H1 (cell line): ENCODE data around the gene ZNF362. TPM values are rescaled to one million over a fixed set of nuclear protein-coding genes. Genes with fewer than 3 reads are reported as not detected.

Source experiments
- CTCF ChIA-PET: fragments of 300-600 bp; sonication (Branson Sonifier 250); formaldehyde crosslinking; loops from one replicate; lab custom pipeline; 2021; ENCODE audit not compliant: partially characterized antibody; lab: Charles Lee
- POLR2A ChIA-PET: fragments of 300-600 bp; sonication (Branson Sonifier 250); formaldehyde crosslinking; loops from one replicate; lab custom pipeline; 2021; ENCODE audit warnings: inconsistent platforms; ENCODE audit not compliant: partially characterized antibody; lab: Charles Lee
- DNase-seq, 2 experiments: peaks; one replicate each; pipeline versions ENCODE4 v3.0.0 to v3.0.0-alpha.2; 2010 to 2022; ENCODE audit warnings: low spot score in 2 of 2, low read depth in 1 of 2, mixed read lengths in 1 of 2
- FAIRE-seq: peaks from 2 replicates; lab custom pipeline; 2011; peaks lifted over from hg19 to GRCh38; lab: Jason Lieb, UNC
- H2AFZ ChIP-seq: 2 replicates; pipeline ENCODE4 v1.8.1; 2012; ENCODE audit warnings: low read length, inconsistent platforms
- H2AK5ac ChIP-seq: 2 replicates; pipeline ENCODE4 v1.6.1; 2013; ENCODE audit warnings: low read depth, low read length
- H2BK120ac ChIP-seq: replicated peaks from 2 replicates; pipeline ENCODE3; 2013; ENCODE audit warnings: low read depth, low read length, inconsistent platforms
- H2BK12ac ChIP-seq: 2 replicates; pipeline ENCODE4 v1.6.1; 2013; ENCODE audit warnings: low read depth, low read length
- H2BK15ac ChIP-seq: 2 replicates; pipeline ENCODE4 v1.6.1; 2013; ENCODE audit warnings: low read length
- H2BK20ac ChIP-seq: 2 replicates; pipeline ENCODE4 v1.6.1; 2013; ENCODE audit warnings: low read length
- H2BK5ac ChIP-seq: 2 replicates; pipeline ENCODE4 v1.6.1; 2013; ENCODE audit warnings: low read depth, low read length
- H3K14ac ChIP-seq: 2 replicates; pipeline ENCODE4 v1.6.1; 2013; ENCODE audit warnings: inconsistent platforms; ENCODE audit not compliant: insufficient read length
- H3K18ac ChIP-seq: 2 replicates; pipeline ENCODE4 v1.6.1; 2013; ENCODE audit warnings: low read length; ENCODE audit errors: extremely low read depth
- H3K23ac ChIP-seq: 2 replicates; pipeline ENCODE4 v1.6.1; 2013; ENCODE audit warnings: inconsistent platforms; ENCODE audit not compliant: insufficient read length
- H3K23me2 ChIP-seq: 2 replicates; pipeline ENCODE4 v1.6.1; 2013; ENCODE audit warnings: low read depth, low read length
- H3K27ac ChIP-seq: 2 replicates; pipeline ENCODE4 v1.6.1; 2011; ENCODE audit warnings: low read depth, low read length, inconsistent platforms
- H3K27me3 ChIP-seq, 4 experiments: replicated peaks in 1 of 4; 1 replicate in 1 of 4; 2 replicates in 3 of 4; pipeline versions ENCODE4 v1.6.1 to v1.8.1; 2011 to 2013; ENCODE audit warnings: low read length in 3 of 4, mild to moderate bottlenecking in 3 of 4, inconsistent platforms in 2 of 4, mixed read lengths in 2 of 4, moderate library complexity in 1 of 4; ENCODE audit not compliant: control insufficient read depth in 3 of 4, insufficient read depth in 3 of 4; ENCODE audit errors: extremely low read depth in 1 of 4
- H3K36me3 ChIP-seq, 4 experiments: 2 replicates each; pipeline versions ENCODE4 v1.6.1 to v1.8.1; 2011 to 2013; ENCODE audit warnings: mild to moderate bottlenecking in 4 of 4, low read length in 3 of 4, moderate library complexity in 2 of 4, control low read depth in 1 of 4, inconsistent platforms in 1 of 4; ENCODE audit not compliant: insufficient read depth in 4 of 4, control insufficient read depth in 2 of 4
- H3K4ac ChIP-seq: replicated peaks from 2 replicates; pipeline ENCODE3; 2013; ENCODE audit warnings: low read length, low read depth, mixed read lengths, inconsistent platforms; ENCODE audit not compliant: insufficient read length
- H3K4me1 ChIP-seq, 4 experiments: replicated peaks in 1 of 4; 1 replicate in 1 of 4; 2 replicates in 3 of 4; pipeline versions ENCODE4 v1.6.1 to v1.8.1; 2011 to 2013; ENCODE audit warnings: low read length in 3 of 4, inconsistent platforms in 2 of 4, mixed read lengths in 1 of 4; ENCODE audit not compliant: insufficient read depth in 4 of 4, control insufficient read depth in 3 of 4
- H3K4me2 ChIP-seq, 2 experiments: 2 replicates each; pipeline versions ENCODE4 v1.6.1 to v1.8.1; 2011 to 2013; ENCODE audit warnings: low read depth in 2 of 2, low read length in 2 of 2, control low read depth in 1 of 2, inconsistent platforms in 1 of 2, mild to moderate bottlenecking in 1 of 2; ENCODE audit not compliant: insufficient read depth in 1 of 2
- H3K4me3 ChIP-seq, 4 experiments: fragments of 200-600, 300-600 bp in 1 of 4; sonication (generic), shearing (Covaris generic), sonication (Bioruptor Twin) in 1 of 4; 2 replicates each; pipeline versions ENCODE4 v1.5.1 to v1.8.1; 2011 to 2016; ENCODE audit warnings: low read length in 4 of 4, low read depth in 3 of 4, control low read depth in 2 of 4, inconsistent platforms in 2 of 4, mild to moderate bottlenecking in 2 of 4, mixed read lengths in 1 of 4, moderate library complexity in 1 of 4; ENCODE audit not compliant: insufficient read depth in 2 of 4; ENCODE audit errors: extremely low read depth in 1 of 4
- H3K56ac ChIP-seq: replicated peaks from 2 replicates; pipeline ENCODE3; 2013; ENCODE audit warnings: low read depth, mild to moderate bottlenecking, mixed read lengths, low read length, inconsistent platforms; ENCODE audit not compliant: insufficient read length
- H3K79me1 ChIP-seq: 2 replicates; pipeline ENCODE4 v1.6.1; 2013; ENCODE audit warnings: low read depth, low read length, control low read depth
- H3K79me2 ChIP-seq, 2 experiments: 2 replicates each; pipeline versions ENCODE4 v1.6.1 to v1.8.1; 2012 to 2013; ENCODE audit warnings: low read length in 2 of 2, mild to moderate bottlenecking in 2 of 2, inconsistent platforms in 1 of 2; ENCODE audit not compliant: insufficient read depth in 2 of 2, control insufficient read depth in 1 of 2
- H3K9ac ChIP-seq, 4 experiments: replicated peaks in 1 of 4; 1 replicate in 1 of 4; 2 replicates in 3 of 4; pipeline versions ENCODE4 v1.6.1 to v1.8.1; 2011 to 2013; ENCODE audit warnings: low read depth in 3 of 4, low read length in 3 of 4, control low read depth in 2 of 4, mild to moderate bottlenecking in 2 of 4, moderate library complexity in 2 of 4, inconsistent platforms in 1 of 4; ENCODE audit errors: extremely low read depth in 1 of 4
- H3K9me3 ChIP-seq, 2 experiments: 2 replicates each; pipeline versions ENCODE4 v1.6.1 to v1.8.1; 2012 to 2013; ENCODE audit warnings: mild to moderate bottlenecking in 2 of 2, moderate library complexity in 2 of 2, control low read depth in 1 of 2, inconsistent platforms in 1 of 2, low read depth in 1 of 2, low read length in 1 of 2, mixed read lengths in 1 of 2; ENCODE audit not compliant: insufficient read depth in 2 of 2
- H4K20me1 ChIP-seq, 2 experiments: replicated peaks in 1 of 2; 2 replicates each; pipeline versions ENCODE3 to v1.8.1; 2011 to 2013; ENCODE audit warnings: inconsistent platforms in 2 of 2, low read length in 2 of 2, mild to moderate bottlenecking in 1 of 2; ENCODE audit not compliant: insufficient read depth in 2 of 2, control insufficient read depth in 1 of 2
- H4K5ac ChIP-seq: 2 replicates; pipeline ENCODE4 v1.6.1; 2013; ENCODE audit warnings: low read length, low read depth, mixed read lengths, inconsistent platforms; ENCODE audit not compliant: insufficient read length
- H4K8ac ChIP-seq: 2 replicates; pipeline ENCODE4 v1.8.0; 2013; ENCODE audit warnings: mild to moderate bottlenecking, moderate library complexity, low read length, inconsistent platforms; ENCODE audit not compliant: insufficient read depth; ENCODE audit errors: extremely low read depth
- H4K91ac ChIP-seq: replicated peaks from 2 replicates; pipeline ENCODE3; 2013; ENCODE audit warnings: low read length, mixed read lengths, inconsistent platforms; ENCODE audit not compliant: insufficient read length
- BACH1 ChIP-seq: IDR thresholded peaks from 2 replicates; pipeline ENCODE4 v1.6.1; 2012; ENCODE audit warnings: low read length, improper control_type of control experiment
- BRCA1 ChIP-seq: IDR thresholded peaks from 2 replicates; pipeline ENCODE4 v1.6.1; 2012; ENCODE audit warnings: low read depth, low read length, improper control_type of control experiment
- FOSL1 ChIP-seq: IDR thresholded peaks from 2 replicates; pipeline ENCODE4 v1.6.1; 2011; ENCODE audit warnings: mild to moderate bottlenecking, low read depth, low read length, moderate library complexity; ENCODE audit not compliant: insufficient read depth
- HDAC2 ChIP-seq, 2 experiments: fragments of 300-600 bp in 1 of 2; sonication (generic) in 1 of 2; IDR thresholded peaks; 2 replicates each; pipeline ENCODE4 v1.6.1; 2011 to 2012; ENCODE audit warnings: low read depth in 2 of 2, low read length in 2 of 2, mild to moderate bottlenecking in 2 of 2, moderate library complexity in 2 of 2, borderline replicate concordance in 1 of 2, inconsistent platforms in 1 of 2
- RBBP5 ChIP-seq: IDR thresholded peaks from 2 replicates; pipeline ENCODE4 v1.7.1; 2012; ENCODE audit warnings: low read depth, mild to moderate bottlenecking, inconsistent platforms, low read length, moderate library complexity, borderline replicate concordance
- SUZ12 ChIP-seq: fragments of 200-600 bp; sonication (generic); IDR thresholded peaks from 2 replicates; pipeline ENCODE4 v1.6.1; 2012; ENCODE audit warnings: mild to moderate bottlenecking, inconsistent platforms, low read length, moderate library complexity, mixed read lengths
- WGBS, 2 experiments: shearing (Covaris generic) in 1 of 2; methylation state at CpG; one replicate each; pipeline versions ENCODE4 v1.1.6 to v1.1.7; 2013 to 2015; ENCODE audit warnings: low lambda C conversion rate in 2 of 2, mixed read lengths in 2 of 2, inconsistent platforms in 1 of 2, low coverage in 1 of 2, missing lambda C conversion rate in 1 of 2; ENCODE audit not compliant: insufficient replicate concordance in 2 of 2, insufficient coverage in 1 of 2, insufficient read length in 1 of 2; ENCODE audit errors: extremely low coverage in 1 of 2, missing lambda C conversion rate in 1 of 2; 5-methylcytosine and 5-hydroxymethylcytosine counted together
- polyA plus RNA-seq, 7 experiments: library from polyadenylated mRNA; depleted of rRNA in 3 of 7; stranded (reverse) in 5 of 7; unstranded in 2 of 7; fragments of >200 nt in 5 of 7; fragments of 200-250 nt in 2 of 7; gene quantifications; 1 replicate in 5 of 7; 2 replicates in 1 of 7; 4 replicates in 1 of 7; pipeline versions ENCODE4 v1.2.1 to v1.2.3, GENCODE V29; 2011 to 2013; ENCODE audit warnings: missing spikeins in 2 of 7, mixed read lengths in 2 of 7
- total RNA-seq: library from RNA; stranded (reverse); fragmentation: NEBNext Ultra II Directional; extraction: Animal tissue kit (Norgen Biotek cat#: 25700); gene quantifications from 2 replicates; pipeline ENCODE4 v1.2.1, GENCODE V29; 2021
- TF ChIP-seq, protein P1 (sequence below), 3 experiments: IDR thresholded peaks; 1 replicate in 2 of 3; 2 replicates in 1 of 3; pipeline versions ENCODE4 v1.5.1 to v1.6.1; 2011; ENCODE audit warnings: low read length in 3 of 3, mild to moderate bottlenecking in 3 of 3, inconsistent platforms in 2 of 3, low read depth in 1 of 3, moderate library complexity in 1 of 3; ENCODE audit not compliant: insufficient read depth in 1 of 3; ENCODE audit errors: control extremely low read depth in 1 of 3
- TF ChIP-seq, protein P2 (sequence below): IDR thresholded peaks from 2 replicates; pipeline ENCODE4 v1.6.1; 2012; ENCODE audit warnings: low read length, inconsistent platforms

The ZNF362 gene
- total and polyA plus RNA-seq, 2 of the 8 experiments (the other 6 are each of a cell fraction or from before 2014, with no cell fraction given): 24.2 to 27.8 TPM

DNA sequence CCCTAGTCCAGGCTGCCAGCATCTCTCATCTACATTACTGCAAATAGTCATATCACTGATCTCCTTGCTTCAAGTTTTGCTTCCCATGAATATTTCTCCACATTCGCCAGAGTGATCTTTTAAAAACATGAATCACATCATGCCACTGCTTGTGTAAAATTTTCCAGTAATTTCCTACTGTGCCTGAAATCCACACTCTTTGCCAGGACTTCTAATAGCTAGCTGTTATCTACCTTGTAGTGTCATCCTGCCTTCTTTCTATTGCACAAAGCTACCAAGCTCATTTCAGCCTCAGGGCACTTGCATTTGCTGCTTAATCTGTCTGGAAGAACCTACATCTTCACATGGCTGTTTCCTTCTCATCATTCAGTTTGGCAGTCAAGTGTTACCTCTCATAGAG lies 33.9 kb upstream of the ZNF362 start:
- Histone ChIP-seq H2BK12ac (no peak overlapping the region), H3K27ac (no peak overlapping the region), H3K27me3 (no peaks in the 10 kb centered on the region), H3K56ac (no peak overlapping the region), H2BK5ac (no peak overlapping the region), H3K23ac (no peak overlapping the region), H3K9ac (no peak overlapping the region), H4K91ac (no peak overlapping the region), H3K4me2 (no peak overlapping the region), H2AFZ (no peak overlapping the region), H2BK120ac (no peak overlapping the region), H2BK20ac (no peak overlapping the region), H3K79me1 (no peaks in the 10 kb centered on the region), H3K9me3 (no peaks in the 10 kb centered on the region), H3K4me1 (no peaks in the 10 kb centered on the region), H2AK5ac (no peak overlapping the region), H2BK15ac (no peak overlapping the region), H3K23me2 (no peaks in the 10 kb centered on the region), H3K36me3 (no peaks in the 10 kb centered on the region), H3K4ac (no peak overlapping the region), H3K18ac (no peak overlapping the region), H3K14ac (no peak overlapping the region), H3K4me3 (no peak overlapping the region), H4K20me1 (no peaks in the 10 kb centered on the region), H4K5ac (no peak overlapping the region), H3K79me2 (no peaks in the 10 kb centered on the region), H4K8ac (no peak overlapping the region)
- DNase-seq (no peak), FAIRE-seq (no peak)
- 89% methylated on average over 1 of the region's 1 CpG; no CpG with 5 or more reads in 1 of the 2 experiments for WGBS, 2 experiments
- ChIA-PET POLR2A (no interaction called here), CTCF (interaction anchor here (0.9 to 2.8 kb wide), 4 partner anchors 9 to 103 kb away, joined by 3 to 8 read pairs (median 4); no protein-coding TSS in a partner anchor)
- no peak for TF ChIP-seq FOSL1
- TF ChIP-seq BRCA1: no peak
- TF ChIP-seq BACH1: no peak
- no peak for TF ChIP-seq HDAC2 (IDR thresholded peaks at IDR 0.05; ENCODE audit: borderline replicate concordance in 1 of 2, low read depth in 2 of 2, low read length in 2 of 2)
- TF ChIP-seq, protein P1, sequence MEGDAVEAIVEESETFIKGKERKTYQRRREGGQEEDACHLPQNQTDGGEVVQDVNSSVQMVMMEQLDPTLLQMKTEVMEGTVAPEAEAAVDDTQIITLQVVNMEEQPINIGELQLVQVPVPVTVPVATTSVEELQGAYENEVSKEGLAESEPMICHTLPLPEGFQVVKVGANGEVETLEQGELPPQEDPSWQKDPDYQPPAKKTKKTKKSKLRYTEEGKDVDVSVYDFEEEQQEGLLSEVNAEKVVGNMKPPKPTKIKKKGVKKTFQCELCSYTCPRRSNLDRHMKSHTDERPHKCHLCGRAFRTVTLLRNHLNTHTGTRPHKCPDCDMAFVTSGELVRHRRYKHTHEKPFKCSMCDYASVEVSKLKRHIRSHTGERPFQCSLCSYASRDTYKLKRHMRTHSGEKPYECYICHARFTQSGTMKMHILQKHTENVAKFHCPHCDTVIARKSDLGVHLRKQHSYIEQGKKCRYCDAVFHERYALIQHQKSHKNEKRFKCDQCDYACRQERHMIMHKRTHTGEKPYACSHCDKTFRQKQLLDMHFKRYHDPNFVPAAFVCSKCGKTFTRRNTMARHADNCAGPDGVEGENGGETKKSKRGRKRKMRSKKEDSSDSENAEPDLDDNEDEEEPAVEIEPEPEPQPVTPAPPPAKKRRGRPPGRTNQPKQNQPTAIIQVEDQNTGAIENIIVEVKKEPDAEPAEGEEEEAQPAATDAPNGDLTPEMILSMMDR (IDR thresholded peaks at IDR 0.05; ENCODE audit: control extremely low read depth in 1 of 3, insufficient read depth in 1 of 3, low read depth in 1 of 3, low read length in 3 of 3): no peak
- TF ChIP-seq RBBP5: no peak
- TF ChIP-seq SUZ12: no peak
- TF ChIP-seq, protein P2, sequence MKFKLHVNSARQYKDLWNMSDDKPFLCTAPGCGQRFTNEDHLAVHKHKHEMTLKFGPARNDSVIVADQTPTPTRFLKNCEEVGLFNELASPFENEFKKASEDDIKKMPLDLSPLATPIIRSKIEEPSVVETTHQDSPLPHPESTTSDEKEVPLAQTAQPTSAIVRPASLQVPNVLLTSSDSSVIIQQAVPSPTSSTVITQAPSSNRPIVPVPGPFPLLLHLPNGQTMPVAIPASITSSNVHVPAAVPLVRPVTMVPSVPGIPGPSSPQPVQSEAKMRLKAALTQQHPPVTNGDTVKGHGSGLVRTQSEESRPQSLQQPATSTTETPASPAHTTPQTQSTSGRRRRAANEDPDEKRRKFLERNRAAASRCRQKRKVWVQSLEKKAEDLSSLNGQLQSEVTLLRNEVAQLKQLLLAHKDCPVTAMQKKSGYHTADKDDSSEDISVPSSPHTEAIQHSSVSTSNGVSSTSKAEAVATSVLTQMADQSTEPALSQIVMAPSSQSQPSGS: no peak
